ENCODE results near the gene TTC21B. TPM values are rescaled to one million over a fixed set of nuclear protein-coding genes. Genes with fewer than 3 reads are reported as not detected.

Gene TTC21B
- total and polyA plus RNA-seq, 2 of the 8 experiments (the other 6 are each of a cell fraction or from before 2014, with no cell fraction given): 6.9 to 20.8 TPM

- Histone ChIP-seq H2AK5ac (ENCODE audit: low read depth, low read length) (no peak overlapping the region), H3K56ac (replicated peaks; ENCODE audit: insufficient read length, low read depth, low read length) (no peak overlapping the region), H3K4me3 (ENCODE audit: extremely low read depth in 1 of 4, insufficient read depth in 2 of 4, low read depth in 3 of 4, low read length in 4 of 4) (no peak overlapping the region), H2AFZ (ENCODE audit: low read length) (no peak overlapping the region), H2BK15ac (ENCODE audit: low read length) (no peak overlapping the region), H3K9me3 (ENCODE audit: insufficient read depth in 2 of 2, low read depth in 1 of 2, low read length in 1 of 2) (no peaks in the 10 kb centered on the region), H2BK120ac (replicated peaks; ENCODE audit: low read depth, low read length) (no peak overlapping the region), H3K14ac (ENCODE audit: insufficient read length) (no peak overlapping the region), H3K9ac (replicated peaks in 1 of 4; ENCODE audit: extremely low read depth in 1 of 4, low read depth in 3 of 4, low read length in 3 of 4) (no peak overlapping the region), H3K36me3 (ENCODE audit: control insufficient read depth in 2 of 4, insufficient read depth in 4 of 4, low read length in 3 of 4) (no peaks in the 10 kb centered on the region), H4K5ac (ENCODE audit: insufficient read length, low read depth, low read length) (no peak overlapping the region), H3K4me1 (replicated peaks in 1 of 4; ENCODE audit: control insufficient read depth in 3 of 4, insufficient read depth in 4 of 4, low read length in 3 of 4) (no peaks in the 10 kb centered on the region), H2BK12ac (ENCODE audit: low read depth, low read length) (no peak overlapping the region), H3K79me1 (ENCODE audit: low read depth, low read length) (no peaks in the 10 kb centered on the region), H3K4me2 (ENCODE audit: insufficient read depth in 1 of 2, low read depth in 2 of 2, low read length in 2 of 2) (no peak overlapping the region), H3K4ac (replicated peaks; ENCODE audit: insufficient read length, low read depth, low read length) (no peak overlapping the region), H2BK20ac (ENCODE audit: low read length) (no peak overlapping the region), H4K20me1 (replicated peaks in 1 of 2; ENCODE audit: control insufficient read depth in 1 of 2, insufficient read depth in 2 of 2, low read length in 2 of 2) (no peaks in the 10 kb centered on the region), H3K23me2 (ENCODE audit: low read depth, low read length) (no peaks in the 10 kb centered on the region), H4K91ac (replicated peaks; ENCODE audit: insufficient read length, low read length) (no peak overlapping the region), H3K27ac (ENCODE audit: low read depth, low read length) (no peak overlapping the region), H3K23ac (ENCODE audit: insufficient read length) (no peak overlapping the region), H3K18ac (ENCODE audit: extremely low read depth, low read length) (no peak overlapping the region), H4K8ac (ENCODE audit: extremely low read depth, insufficient read depth, low read length) (no peak overlapping the region), H3K27me3 (replicated peaks in 1 of 4; ENCODE audit: control insufficient read depth in 3 of 4, extremely low read depth in 1 of 4, insufficient read depth in 3 of 4, low read length in 3 of 4) (no peaks in the 10 kb centered on the region), H2BK5ac (ENCODE audit: low read depth, low read length) (no peak overlapping the region), H3K79me2 (ENCODE audit: control insufficient read depth in 1 of 2, insufficient read depth in 2 of 2, low read length in 2 of 2) (no peaks in the 10 kb centered on the region)
- FAIRE-seq (no peak), DNase-seq (ENCODE audit: low read depth in 1 of 2, low spot score in 2 of 2) (no peak)
- ChIA-PET POLR2A (ENCODE audit: partially characterized antibody) (no interaction called here), CTCF (ENCODE audit: partially characterized antibody) (interaction anchor here (0.8 to 1.0 kb wide), 2 partner anchors 13 to 139 kb away, joined by 3 read pairs; no protein-coding TSS in a partner anchor)
- 87% methylated on average over 3 of the region's 3 CpGs; no CpG with 5 or more reads in 1 of the 2 experiments for WGBS, 2 experiments (ENCODE audit: extremely low coverage in 1 of 2, insufficient coverage in 1 of 2, insufficient read length in 1 of 2, insufficient replicate concordance in 2 of 2, low coverage in 1 of 2, low lambda C conversion rate in 2 of 2, missing lambda C conversion rate in 1 of 2)
- TF ChIP-seq KDM4A (IDR thresholded peaks at IDR 0.05; ENCODE audit: low read depth, low read length, severe bottlenecking): no peak
- TF ChIP-seq RBBP5 (IDR thresholded peaks at IDR 0.05; ENCODE audit: borderline replicate concordance, low read depth, low read length): no peak
- no peak for TF ChIP-seq ATF3 (IDR thresholded peaks at IDR 0.05; ENCODE audit: insufficient read depth, low read depth, low read length)
- no peak for TF ChIP-seq POLR2AphosphoS5 (IDR thresholded peaks at IDR 0.05; ENCODE audit: low read depth, low read length)
- no peak for TF ChIP-seq SUZ12 (IDR thresholded peaks at IDR 0.05; ENCODE audit: low read length)
- no peak for TF ChIP-seq TAF7 (optimal IDR thresholded peaks at IDR 0.05; ENCODE audit: borderline replicate concordance, low read depth, low read length)
- no peak for TF ChIP-seq GABPA (IDR thresholded peaks at IDR 0.05; ENCODE audit: borderline replicate concordance, insufficient read depth, low read length)
- no peak for TF ChIP-seq ASH2L (IDR thresholded peaks at IDR 0.05; ENCODE audit: low read length)
- TF ChIP-seq SIX5 (IDR thresholded peaks at IDR 0.05; ENCODE audit: low read depth, low read length): no peak
- no peak for TF ChIP-seq JUN (IDR thresholded peaks at IDR 0.05; ENCODE audit: low read depth, low read length)
- no peak for TF ChIP-seq BRCA1 (IDR thresholded peaks at IDR 0.05; ENCODE audit: low read depth, low read length)
- TF ChIP-seq MAX (IDR thresholded peaks at IDR 0.05): no peak
- TF ChIP-seq YY1 (IDR thresholded peaks at IDR 0.05; ENCODE audit: low read depth, low read length): no peak
- TF ChIP-seq GTF2F1 (IDR thresholded peaks at IDR 0.05; ENCODE audit: borderline replicate concordance, low read depth, low read length): no peak
- no peak for TF ChIP-seq SRF (IDR thresholded peaks at IDR 0.05; ENCODE audit: low read depth, low read length)
Measured at GRCh38 chr2:165967746-165968145, 14.2 kb upstream of the TTC21B start.
